H9 (cell line): ENCODE results near the gene ERP44. TPM values are rescaled to one million over a fixed set of nuclear protein-coding genes. Genes with fewer than 3 reads are reported as not detected.
"Not testable (repeated sequence)": the region's sequence is repeated elsewhere in the genome, so short reads cannot be mapped to it uniquely, and the experiment has no call there.

ENCODE experiments used
- DNase-seq: peaks from one replicate; pipeline ENCODE4 v3.0.0-alpha.2; 2017
- H2AFZ ChIP-seq: one replicate; pipeline ENCODE4 v1.6.1; 2013; ENCODE audit warnings: mild to moderate bottlenecking, low read length, control low read depth, moderate library complexity
- H2AK5ac ChIP-seq: 2 replicates; pipeline ENCODE4 v1.6.1; 2013; ENCODE audit warnings: low read length, control low read depth, mixed read lengths; ENCODE audit not compliant: insufficient read length
- H2BK120ac ChIP-seq: one replicate; pipeline ENCODE4 v1.6.1; 2013; ENCODE audit warnings: low read depth, mild to moderate bottlenecking, low read length, control low read depth, inconsistent platforms; ENCODE audit not compliant: poor library complexity, severe bottlenecking
- H2BK12ac ChIP-seq: 2 replicates; pipeline ENCODE4 v1.6.1; 2013; ENCODE audit warnings: low read length, control low read depth, mixed read lengths, low read depth; ENCODE audit not compliant: insufficient read length
- H2BK15ac ChIP-seq: 2 replicates; pipeline ENCODE4 v1.6.1; 2013; ENCODE audit warnings: low read depth, low read length, control low read depth
- H2BK20ac ChIP-seq: one replicate; pipeline ENCODE4 v1.6.1; 2013; ENCODE audit warnings: low read depth, mild to moderate bottlenecking, low read length, control low read depth, inconsistent platforms; ENCODE audit not compliant: poor library complexity, severe bottlenecking
- H2BK5ac ChIP-seq: 2 replicates; pipeline ENCODE4 v1.6.1; 2013; ENCODE audit warnings: low read length, control low read depth, mixed read lengths; ENCODE audit not compliant: insufficient read length
- H3K14ac ChIP-seq: 2 replicates; pipeline ENCODE4 v1.6.1; 2013; ENCODE audit warnings: low read length, control low read depth; ENCODE audit not compliant: insufficient read depth
- H3K18ac ChIP-seq: 2 replicates; pipeline ENCODE4 v1.6.1; 2013; ENCODE audit warnings: low read depth, mild to moderate bottlenecking, mixed read lengths, low read length, control low read depth; ENCODE audit not compliant: insufficient read length
- H3K23ac ChIP-seq: 2 replicates; pipeline ENCODE4 v1.6.1; 2013; ENCODE audit warnings: low read length, control low read depth, mixed read lengths, low read depth; ENCODE audit not compliant: insufficient read length
- H3K23me2 ChIP-seq: 2 replicates; pipeline ENCODE4 v1.6.1; 2013; ENCODE audit warnings: low read depth, mild to moderate bottlenecking, mixed read lengths, low read length, control low read depth; ENCODE audit not compliant: insufficient read length, poor library complexity, severe bottlenecking
- H3K27ac ChIP-seq: 2 replicates; pipeline ENCODE4 v1.5.1; 2013; ENCODE audit warnings: low read length, control low read depth, mixed read lengths, low read depth; ENCODE audit not compliant: insufficient read length
- H3K27me3 ChIP-seq: 2 replicates; pipeline ENCODE4 v1.6.1; 2013; ENCODE audit warnings: low read length, control low read depth, inconsistent platforms; ENCODE audit not compliant: insufficient read depth
- H3K4ac ChIP-seq: 2 replicates; pipeline ENCODE4 v1.6.1; 2013; ENCODE audit warnings: low read depth, mild to moderate bottlenecking, control low read depth, inconsistent platforms, low read length, moderate library complexity
- H3K4me1 ChIP-seq: 2 replicates; pipeline ENCODE4 v1.6.1; 2013; ENCODE audit warnings: low read length, control low read depth, inconsistent platforms; ENCODE audit not compliant: insufficient read depth
- H3K4me2 ChIP-seq: 2 replicates; pipeline ENCODE4 v1.6.1; 2013; ENCODE audit warnings: low read length, control low read depth, mixed read lengths; ENCODE audit not compliant: insufficient read length, insufficient read depth
- H3K56ac ChIP-seq: 2 replicates; pipeline ENCODE4 v1.6.1; 2013; ENCODE audit warnings: low read depth, mild to moderate bottlenecking, mixed read lengths, low read length, control low read depth; ENCODE audit not compliant: insufficient read length
- H3K79me1 ChIP-seq: 2 replicates; pipeline ENCODE4 v1.6.1; 2013; ENCODE audit warnings: low read depth, mild to moderate bottlenecking, moderate library complexity, low read length, control low read depth, inconsistent platforms; ENCODE audit not compliant: insufficient read depth, poor library complexity, severe bottlenecking
- H3K79me2 ChIP-seq: 2 replicates; pipeline ENCODE4 v1.6.1; 2013; ENCODE audit warnings: low read length, control low read depth, inconsistent platforms; ENCODE audit not compliant: insufficient read depth
- H3K9ac ChIP-seq: 2 replicates; pipeline ENCODE4 v1.6.1; 2013; ENCODE audit warnings: low read length, control low read depth, mixed read lengths; ENCODE audit not compliant: insufficient read length; ENCODE audit errors: extremely low read depth
- H3K9me3 ChIP-seq: one replicate; pipeline ENCODE4 v1.6.1; 2013; ENCODE audit warnings: low read depth, low read length, inconsistent platforms; ENCODE audit not compliant: control insufficient read depth
- H3T11ph ChIP-seq: one replicate; pipeline ENCODE4 v1.6.1; 2013; ENCODE audit warnings: mild to moderate bottlenecking, low read length, control low read depth, inconsistent platforms
- H4K20me1 ChIP-seq: one replicate; pipeline ENCODE4 v1.6.1; 2013; ENCODE audit not compliant: control insufficient read depth, insufficient read length, insufficient read depth
- H4K5ac ChIP-seq: 2 replicates; pipeline ENCODE4 v1.6.1; 2013; ENCODE audit warnings: low read depth, mild to moderate bottlenecking, mixed read lengths, low read length, control low read depth; ENCODE audit not compliant: insufficient read length
- H4K8ac ChIP-seq: replicated peaks from 2 replicates; pipeline ENCODE4 v1.6.1; 2013; ENCODE audit warnings: low read length, control low read depth, mixed read lengths, low read depth; ENCODE audit not compliant: insufficient read length
- H4K91ac ChIP-seq: 2 replicates; pipeline ENCODE4 v1.6.1; 2013; ENCODE audit warnings: low read depth, mild to moderate bottlenecking, moderate library complexity, mixed read lengths, low read length, control low read depth; ENCODE audit not compliant: insufficient read length
- H3K27ac Mint-ChIP-seq, 3 experiments: 2 replicates in 2 of 3; 3 replicates in 1 of 3; pipeline ENCODE4 v1.8.0; 2020 to 2021; ENCODE audit warnings: mixed read lengths in 3 of 3, mild to moderate bottlenecking in 1 of 3, moderate library complexity in 1 of 3
- H3K27me3 Mint-ChIP-seq: 2 replicates; pipeline ENCODE4 v1.8.0; 2021; ENCODE audit warnings: low read depth, mild to moderate bottlenecking, moderate library complexity, mixed read lengths
- H3K36me3 Mint-ChIP-seq, 3 experiments: 2 replicates in 2 of 3; 3 replicates in 1 of 3; pipeline ENCODE4 v1.8.0; 2020 to 2021; ENCODE audit warnings: low read depth in 3 of 3, mixed read lengths in 3 of 3; ENCODE audit not compliant: insufficient read depth in 1 of 3
- H3K4me1 Mint-ChIP-seq, 2 experiments: 2 replicates each; pipeline ENCODE4 v1.8.0; 2020; ENCODE audit warnings: mixed read lengths in 2 of 2
- H3K4me3 Mint-ChIP-seq, 2 experiments: 2 replicates in 1 of 2; 3 replicates in 1 of 2; pipeline ENCODE4 v1.8.0; 2020 to 2021; ENCODE audit warnings: mild to moderate bottlenecking in 2 of 2, mixed read lengths in 2 of 2, moderate library complexity in 1 of 2
- H3K9me3 Mint-ChIP-seq, 2 experiments: 2 replicates in 1 of 2; 3 replicates in 1 of 2; pipeline ENCODE4 v1.8.0; 2020; ENCODE audit warnings: mild to moderate bottlenecking in 2 of 2, mixed read lengths in 2 of 2, moderate library complexity in 1 of 2
- WGBS: extraction: QIAGEN DNeasy Blood & Tissue Kit; methylation state at CpG from one replicate; pipeline ENCODE4 v1.1.7; 2013; ENCODE audit warnings: missing lambda C conversion rate, low lambda C conversion rate, mixed read lengths; ENCODE audit not compliant: insufficient read length; ENCODE audit errors: extremely low coverage; 5-methylcytosine and 5-hydroxymethylcytosine counted together
- long read RNA-seq: library from polyadenylated mRNA; unstranded; transcript quantifications from one replicate; pipeline ENCODE4 v2.0.0, GENCODE V29; 2020
- total RNA-seq: library from RNA; stranded (reverse); gene quantifications from 2 replicates; pipeline ENCODE4 v1.2.1, GENCODE V29; 2021
- TF ChIP-seq, protein P1 (sequence below): fragments of 200-600 bp; sonication (generic); conservative IDR thresholded peaks from 3 replicates; pipeline ENCODE4 v1.8.0; 2021; ENCODE audit warnings: antibody characterized with exemption, mild to moderate bottlenecking

Gene ERP44
- total RNA-seq, result 15.4 and 15.5 TPM in 2 replicates
- long read RNA-seq, full-length matches to known transcripts, result 594 of 617 reads
- long read RNA-seq, partial matches to known transcripts, result 1 of 617 reads
- long read RNA-seq, other reads (novel, unspliced or antisense), result 22 of 617 reads

DNA sequence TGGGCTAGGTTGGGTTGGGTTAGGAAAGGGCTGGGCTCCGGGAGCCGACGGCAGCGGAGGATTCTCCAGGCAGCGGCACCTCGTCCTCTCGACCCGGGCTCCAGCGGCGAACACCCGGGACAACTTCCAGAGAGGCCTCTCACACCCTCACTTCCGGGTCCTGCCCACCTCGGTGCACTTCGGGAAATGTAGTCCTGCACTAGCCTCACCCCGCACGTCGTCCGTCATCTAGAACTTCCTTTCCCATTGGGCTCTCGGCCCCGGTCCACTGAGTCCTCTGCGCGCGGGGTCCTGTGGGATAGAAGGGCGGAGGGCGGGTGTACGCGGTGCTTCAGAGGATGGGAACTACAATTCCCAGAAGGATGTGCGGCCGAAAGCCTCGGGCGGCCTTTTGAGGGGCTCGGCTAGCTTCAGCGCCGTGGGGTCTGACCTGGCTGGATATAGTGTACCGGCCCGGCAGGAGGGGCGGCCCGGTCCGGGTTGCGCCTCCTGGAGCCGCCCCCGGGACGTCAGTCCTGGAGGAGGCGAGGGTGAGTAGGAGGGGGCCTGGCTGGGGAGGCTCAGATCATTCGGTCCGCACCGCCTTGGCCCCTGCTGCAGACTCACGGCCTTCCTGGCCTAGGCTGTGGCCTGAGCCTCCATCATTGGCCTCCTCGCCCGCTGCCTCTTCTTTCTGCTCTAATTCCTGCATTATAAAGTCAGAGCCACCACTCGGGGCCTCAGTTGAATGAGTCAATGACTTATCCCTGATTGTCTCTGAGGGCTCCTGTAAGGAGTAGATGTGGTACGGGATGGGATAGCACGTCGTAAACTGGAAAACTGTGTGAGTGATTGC, at the start of gene ERP44, which contains the start of gene INVS:
ERP44 (minus strand) TSS at position 114 of the 835 bp plus-strand sequence. CDS start 160 bp downstream, outside the sequence.
INVS (plus strand) TSS at position 357 of the 835 bp plus-strand sequence. CDS start 5,279 bp downstream, outside the sequence.
- Histone ChIP-seq H4K20me1 (no peaks in the 10 kb centered on the region), H4K91ac (no peak within 1 kb of the TSS), H3K18ac (no peak within 1 kb of the TSS), H3K14ac (no peak within 1 kb of the TSS; the same call in 1 of the 2 replicates), H3K4me2 (peak within 1 kb of the TSS; percentile 94), H2BK12ac (no peak within 1 kb of the TSS), H2BK20ac (no peak within 1 kb of the TSS), H4K5ac (no peak within 1 kb of the TSS), H3K9ac (peak within 1 kb of the TSS; percentile 77), H3K79me1 (no peaks in the 10 kb centered on the region), H3K79me2 (no peaks in the 10 kb centered on the region), H3K27ac (no peak within 1 kb of the TSS), H3T11ph (no peak within 1 kb of the TSS), H3K4me1 (no peaks in the 10 kb centered on the region), H2BK15ac (no peak within 1 kb of the TSS), H3K9me3 (no peaks in the 10 kb centered on the region), H4K8ac (no peak within 1 kb of the TSS), H3K23me2 (peaks cover 5% of the 10 kb centered on the region), H3K56ac (no peak within 1 kb of the TSS), H2AK5ac (no peak within 1 kb of the TSS), H3K23ac (no peak within 1 kb of the TSS), H2BK120ac (no peak within 1 kb of the TSS), H2AFZ (no peak within 1 kb of the TSS), H2BK5ac (no peak within 1 kb of the TSS), H3K27me3 (no peaks in the 10 kb centered on the region), H3K4ac (no peak within 1 kb of the TSS)
- peaks cover 11 to 16% of the 10 kb centered on the region in 2 experiments for H3K4me1 Mint-ChIP-seq
- peak; percentile 99 for DNase-seq
- no CpG with 5 or more reads among the region's 54 CpGs for WGBS
- H3K4me3 Mint-ChIP-seq, result peak within 1 kb of the TSS; percentile 99 to 100
- no peaks in the 10 kb centered on the region for H3K9me3 Mint-ChIP-seq
- peak within 1 kb of the TSS; percentile 97 to 98 (median 98) for H3K27ac Mint-ChIP-seq
- TF ChIP-seq, protein P1, sequence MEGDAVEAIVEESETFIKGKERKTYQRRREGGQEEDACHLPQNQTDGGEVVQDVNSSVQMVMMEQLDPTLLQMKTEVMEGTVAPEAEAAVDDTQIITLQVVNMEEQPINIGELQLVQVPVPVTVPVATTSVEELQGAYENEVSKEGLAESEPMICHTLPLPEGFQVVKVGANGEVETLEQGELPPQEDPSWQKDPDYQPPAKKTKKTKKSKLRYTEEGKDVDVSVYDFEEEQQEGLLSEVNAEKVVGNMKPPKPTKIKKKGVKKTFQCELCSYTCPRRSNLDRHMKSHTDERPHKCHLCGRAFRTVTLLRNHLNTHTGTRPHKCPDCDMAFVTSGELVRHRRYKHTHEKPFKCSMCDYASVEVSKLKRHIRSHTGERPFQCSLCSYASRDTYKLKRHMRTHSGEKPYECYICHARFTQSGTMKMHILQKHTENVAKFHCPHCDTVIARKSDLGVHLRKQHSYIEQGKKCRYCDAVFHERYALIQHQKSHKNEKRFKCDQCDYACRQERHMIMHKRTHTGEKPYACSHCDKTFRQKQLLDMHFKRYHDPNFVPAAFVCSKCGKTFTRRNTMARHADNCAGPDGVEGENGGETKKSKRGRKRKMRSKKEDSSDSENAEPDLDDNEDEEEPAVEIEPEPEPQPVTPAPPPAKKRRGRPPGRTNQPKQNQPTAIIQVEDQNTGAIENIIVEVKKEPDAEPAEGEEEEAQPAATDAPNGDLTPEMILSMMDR, result no peak
- no peaks in the 10 kb centered on the region for H3K27me3 Mint-ChIP-seq
- H3K36me3 Mint-ChIP-seq, result peaks cover 0 to 2% (median 0%) of the 10 kb centered on the region in 3 experiments; a peak in 2 of 7 replicates

DNA sequence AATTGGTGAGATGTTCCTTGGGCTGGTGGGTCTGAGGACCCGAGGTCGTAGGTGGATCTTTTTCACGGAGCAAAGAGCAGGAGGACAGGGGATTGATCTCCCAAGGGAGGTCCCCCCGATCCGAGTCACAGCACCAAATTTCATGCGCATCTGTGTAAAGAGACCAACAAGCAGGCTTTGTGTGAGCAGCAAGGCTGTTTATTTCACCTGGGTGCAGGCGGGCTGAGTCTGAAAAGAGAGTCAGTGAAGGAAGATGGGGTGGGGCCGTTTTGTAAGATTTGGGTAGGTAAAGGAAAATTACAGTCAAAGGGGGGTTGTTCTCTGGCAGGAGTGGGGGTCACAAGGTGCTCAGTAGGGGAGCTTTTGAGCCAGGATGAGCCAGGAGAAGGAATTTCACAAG, 47.2 kb upstream of the ERP44 start:
- H2BK120ac ChIP-seq, H2BK20ac ChIP-seq, H3K36me3 Mint-ChIP-seq, DNase-seq, H2AK5ac ChIP-seq, H3K14ac ChIP-seq, H2BK15ac ChIP-seq, H3K9me3 ChIP-seq, H4K91ac ChIP-seq, H2BK5ac ChIP-seq, H3K23me2 ChIP-seq, H3K27me3 ChIP-seq, H3K4me3 Mint-ChIP-seq, H3K4ac ChIP-seq, H3K56ac ChIP-seq, H3K79me1 ChIP-seq, H2AFZ ChIP-seq, H3K23ac ChIP-seq, H2BK12ac ChIP-seq, H3T11ph ChIP-seq, H3K9me3 Mint-ChIP-seq, H3K18ac ChIP-seq, H4K20me1 ChIP-seq, H4K8ac ChIP-seq, H4K5ac ChIP-seq, H3K27me3 Mint-ChIP-seq, H3K4me1 ChIP-seq: not testable (repeated sequence)
- Mint-ChIP-seq H3K27ac (peak overlapping the region; percentile 95 to 98 (median 96)), H3K4me1 (peaks cover 22 to 31% of the 10 kb centered on the region in 2 experiments)
- H3K4me2 ChIP-seq, result peak overlapping the region; percentile 88
- peak overlapping the region; percentile 52 for H3K27ac ChIP-seq
- peak overlapping the region; percentile 60 for H3K9ac ChIP-seq
- H3K79me2 ChIP-seq, result peaks cover 15% of the 10 kb centered on the region; the same call in 1 of the 2 replicates
- WGBS, result no CpG with 5 or more reads among the region's 8 CpGs
